ENCODE measurements around the gene RAG1. TPM values are rescaled to one million over a fixed set of nuclear protein-coding genes. Genes with fewer than 3 reads are reported as not detected.

RAG1 gene
- polyA plus RNA-seq, 1 donor from 2014 or later, result 0.16 TPM

- no peaks in the 10 kb centered on the region for H4K20me1 ChIP-seq (ENCODE audit: insufficient read depth)
- no peaks in the 10 kb centered on the region for H3K9me3 ChIP-seq (ENCODE audit: low read length)
- no peak overlapping the region for H2AFZ ChIP-seq (ENCODE audit: low read depth, low read length)
- peaks cover 33% of the 10 kb centered on the region for H3K27me3 ChIP-seq (ENCODE audit: insufficient read depth, low read depth, low read length)
- H3F3A ChIP-seq (ENCODE audit: insufficient read depth, low read length, poor library complexity, severe bottlenecking), result no peaks in the 10 kb centered on the region
- TF ChIP-seq POLR2AphosphoS5 (IDR thresholded peaks at IDR 0.05) (no peak), EZH2 (IDR thresholded peaks at IDR 0.05; ENCODE audit: borderline replicate concordance, insufficient read depth, low read length, poor library complexity, severe bottlenecking) (no peak), SMC3 (conservative IDR thresholded peaks at IDR 0.05; ENCODE audit: poor library complexity) (no peak), MXI1 (conservative IDR thresholded peaks at IDR 0.05; ENCODE audit: poor library complexity, severe bottlenecking) (no peak), EP300 (conservative IDR thresholded peaks at IDR 0.05; ENCODE audit: poor library complexity, severe bottlenecking) (no peak), REST (IDR thresholded peaks at IDR 0.05; ENCODE audit: borderline replicate concordance) (no peak), RAD21 (conservative IDR thresholded peaks at IDR 0.05) (no peak)
- no peak overlapping the region for H3K9ac ChIP-seq (ENCODE audit: low read length)
- H3K79me2 ChIP-seq (replicated peaks; ENCODE audit: insufficient read depth, low read length), result peaks cover 11% of the 10 kb centered on the region
- no peaks in the 10 kb centered on the region for H3K9me2 ChIP-seq (ENCODE audit: insufficient read depth, low read length)
- H3K36me3 ChIP-seq (ENCODE audit: insufficient read depth, low read length), result no peaks in the 10 kb centered on the region
- H3K4me2 ChIP-seq (ENCODE audit: low read length), result no peak overlapping the region
- no peak overlapping the region for H3K4me3 ChIP-seq (ENCODE audit: low read length)
- no peak overlapping the region for H3K27ac ChIP-seq (ENCODE audit: low read length)
Observed at GRCh38 chr11:36591433-36591832, 23.6 kb downstream of the RAG1 start.

- peaks cover 11% of the 10 kb centered on the region for H3K79me2 ChIP-seq (replicated peaks; ENCODE audit: insufficient read depth, low read length)
- H4K20me1 ChIP-seq (ENCODE audit: insufficient read depth), result no peaks in the 10 kb centered on the region
- peaks cover 14% of the 10 kb centered on the region for H3K27me3 ChIP-seq (ENCODE audit: insufficient read depth, low read depth, low read length)
- peak within 1 kb of the TSS; percentile 99 for H3K4me2 ChIP-seq (ENCODE audit: low read length)
- no peaks in the 10 kb centered on the region for H3K36me3 ChIP-seq (ENCODE audit: insufficient read depth, low read length)
- peak within 1 kb of the TSS; percentile 78 for H3K9ac ChIP-seq (ENCODE audit: low read length)
- no peaks in the 10 kb centered on the region for H3K9me3 ChIP-seq (ENCODE audit: low read length)
- peak within 1 kb of the TSS; percentile 88 for H3K27ac ChIP-seq (ENCODE audit: low read length)
- no peaks in the 10 kb centered on the region for H3K9me2 ChIP-seq (ENCODE audit: insufficient read depth, low read length)
- H3F3A ChIP-seq (ENCODE audit: insufficient read depth, low read length, poor library complexity, severe bottlenecking), result no peaks in the 10 kb centered on the region
- peak within 1 kb of the TSS; percentile 89 for H2AFZ ChIP-seq (ENCODE audit: low read depth, low read length)
- TF ChIP-seq MXI1 (conservative IDR thresholded peaks at IDR 0.05; ENCODE audit: poor library complexity, severe bottlenecking), result peak; percentile 82
- no peak for TF ChIP-seq EP300 (conservative IDR thresholded peaks at IDR 0.05; ENCODE audit: poor library complexity, severe bottlenecking)
- TF ChIP-seq REST (IDR thresholded peaks at IDR 0.05; ENCODE audit: borderline replicate concordance), result peak; percentile 96
- peak; percentile 39 for TF ChIP-seq RAD21 (conservative IDR thresholded peaks at IDR 0.05)
- no peak for TF ChIP-seq EZH2 (IDR thresholded peaks at IDR 0.05; ENCODE audit: borderline replicate concordance, insufficient read depth, low read length, poor library complexity, severe bottlenecking)
- TF ChIP-seq SMC3 (conservative IDR thresholded peaks at IDR 0.05; ENCODE audit: poor library complexity), result peak; percentile 52
- TF ChIP-seq POLR2AphosphoS5 (IDR thresholded peaks at IDR 0.05), result peak; percentile 76
- peak; percentile 22 for TF ChIP-seq CTCF (IDR thresholded peaks at IDR 0.05; ENCODE audit: poor library complexity, severe bottlenecking)
- TF ChIP-seq TAF1 (IDR thresholded peaks at IDR 0.05; ENCODE audit: low read depth), result peak; percentile 56
- H3K4me3 ChIP-seq (ENCODE audit: low read length), result peak within 1 kb of the TSS; percentile 85
Observed at GRCh38 chr11:36594316-36594989, 26.6 kb downstream of the RAG1 start, which contains the start of gene IFTAP. IFTAP (plus strand) TSS chr11:36594502; CDS start chr11:36610104, 15,602 bp downstream.
